Sigmoid colon (tissue), 3 donors: ENCODE measurements around the gene URB2.

ENCODE experiments used
- POLR2A ChIP-seq, 2 donors: fragments of 450-650 bp; IDR thresholded peaks; one replicate each; pipeline ENCODE4 v1.6.1; 2016; ENCODE audit warnings: antibody characterized with exemption in 2 of 2, mild to moderate bottlenecking in 2 of 2, moderate library complexity in 2 of 2
- TF ChIP-seq, protein P1 (sequence below), 4 experiments: fragments of 450-650 bp in 3 of 4; fragments of 200-600 bp in 1 of 4; IDR thresholded peaks; one replicate each; pipeline ENCODE4 v1.5.1; 2016 to 2019; ENCODE audit warnings: antibody characterized with exemption in 4 of 4, mild to moderate bottlenecking in 3 of 4, moderate library complexity in 2 of 4

DNA sequence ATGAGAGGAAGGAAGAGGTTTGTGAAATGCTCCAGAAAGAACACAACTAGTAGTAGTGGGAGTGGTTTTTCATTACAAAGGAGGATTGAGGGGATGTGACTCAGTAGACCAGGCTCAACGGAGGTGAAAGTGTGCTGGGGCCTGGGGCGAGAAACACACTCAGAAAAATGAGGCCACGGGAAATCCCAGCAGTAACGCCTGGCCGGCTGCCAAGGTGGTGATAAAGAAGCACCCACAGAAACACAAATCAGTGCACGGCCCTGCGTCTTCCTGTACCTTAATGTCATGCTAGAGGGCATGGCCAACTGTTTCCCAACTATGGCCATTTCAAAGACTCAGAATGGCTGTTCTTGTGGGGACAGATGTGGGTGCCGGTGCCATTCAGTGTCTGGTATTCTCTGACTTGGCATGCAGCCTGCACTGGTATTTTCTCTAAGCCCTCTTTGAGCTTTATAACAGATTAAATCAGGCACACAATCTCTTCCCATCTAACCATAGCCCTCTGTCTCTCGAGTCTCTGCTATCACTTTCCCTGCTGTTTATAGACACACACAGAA lies 38.2 kb downstream of the URB2 start:
- TF ChIP-seq POLR2A (IDR thresholded peaks at IDR 0.05) = no peak
- TF ChIP-seq, protein P1, sequence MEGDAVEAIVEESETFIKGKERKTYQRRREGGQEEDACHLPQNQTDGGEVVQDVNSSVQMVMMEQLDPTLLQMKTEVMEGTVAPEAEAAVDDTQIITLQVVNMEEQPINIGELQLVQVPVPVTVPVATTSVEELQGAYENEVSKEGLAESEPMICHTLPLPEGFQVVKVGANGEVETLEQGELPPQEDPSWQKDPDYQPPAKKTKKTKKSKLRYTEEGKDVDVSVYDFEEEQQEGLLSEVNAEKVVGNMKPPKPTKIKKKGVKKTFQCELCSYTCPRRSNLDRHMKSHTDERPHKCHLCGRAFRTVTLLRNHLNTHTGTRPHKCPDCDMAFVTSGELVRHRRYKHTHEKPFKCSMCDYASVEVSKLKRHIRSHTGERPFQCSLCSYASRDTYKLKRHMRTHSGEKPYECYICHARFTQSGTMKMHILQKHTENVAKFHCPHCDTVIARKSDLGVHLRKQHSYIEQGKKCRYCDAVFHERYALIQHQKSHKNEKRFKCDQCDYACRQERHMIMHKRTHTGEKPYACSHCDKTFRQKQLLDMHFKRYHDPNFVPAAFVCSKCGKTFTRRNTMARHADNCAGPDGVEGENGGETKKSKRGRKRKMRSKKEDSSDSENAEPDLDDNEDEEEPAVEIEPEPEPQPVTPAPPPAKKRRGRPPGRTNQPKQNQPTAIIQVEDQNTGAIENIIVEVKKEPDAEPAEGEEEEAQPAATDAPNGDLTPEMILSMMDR (IDR thresholded peaks at IDR 0.05) = no peak
